Measurements from ENCODE around the gene BARHL2.

GRCh38 chr1:90728502-90729287 is 11.6 kb upstream of the BARHL2 start:
- TF ChIP-seq CTCF (optimal IDR thresholded peaks at IDR 0.05 in 1 of 3, IDR thresholded peaks at IDR 0.05 in 1 of 3, conservative IDR thresholded peaks at IDR 0.05 in 1 of 3; ENCODE audit: extremely low read depth in 1 of 3, insufficient read depth in 2 of 3, low read length in 3 of 3) (no peak), EZH2 (IDR thresholded peaks at IDR 0.05; ENCODE audit: low read length) (peak; percentile 66)

Data from keratinocyte (primary cell).